Ascending aorta (tissue), 2 donors: Measurements from ENCODE around the gene KCNMA1. TPM values are rescaled to one million over a fixed set of nuclear protein-coding genes. Genes with fewer than 3 reads are reported as not detected.

Experiments used
- DNase-seq, 2 donors: peaks; one replicate each; pipeline ENCODE4 v3.0.0-alpha.2; 2019; ENCODE audit warnings: low spot score in 2 of 2
- H3K27ac ChIP-seq, 2 donors: fragments of 200-600 bp; sonication (generic); one replicate each; pipeline ENCODE4 v1.5.1; 2016 to 2017; ENCODE audit warnings: mild to moderate bottlenecking in 1 of 2
- H3K27me3 ChIP-seq: fragments of 200-600 bp; sonication (generic); one replicate; pipeline ENCODE4 v1.5.1; 2017
- H3K36me3 ChIP-seq, 2 donors: fragments of 200-600 bp; sonication (generic); one replicate each; pipeline ENCODE4 v1.5.1; 2016
- H3K4me1 ChIP-seq, 2 donors: fragments of 200-600 bp; sonication (generic); one replicate each; pipeline ENCODE4 v1.5.1; 2016 to 2017; ENCODE audit warnings: mild to moderate bottlenecking in 1 of 2
- H3K4me3 ChIP-seq, 2 donors: fragments of 200-600 bp; sonication (generic); one replicate each; pipeline ENCODE4 v1.5.1; 2016 to 2017; ENCODE audit warnings: mild to moderate bottlenecking in 1 of 2
- H3K9me3 ChIP-seq, 2 donors: fragments of 200-600 bp; sonication (generic); one replicate each; pipeline ENCODE4 v1.5.1; 2016
- CTCF ChIP-seq, 3 experiments: fragments of 200-600 bp in 2 of 3; fragments of 450-650 bp in 1 of 3; sonication (generic) in 2 of 3; IDR thresholded peaks; one replicate each; pipeline ENCODE4 v1.5.1; 2016 to 2019; ENCODE audit warnings: antibody characterized with exemption in 3 of 3, mild to moderate bottlenecking in 1 of 3, moderate library complexity in 1 of 3
- intact Hi-C: fragments of 100-400 bp; cut with DNase I; formaldehyde crosslinking; loops from one replicate; pipeline ENCODE4 v1.15.1; 2023
- total RNA-seq: library from RNA; depleted of rRNA; stranded (reverse); fragments of >200 nt; gene quantifications from one replicate; pipeline ENCODE4 v1.1.0, GENCODE V29; 2016

KCNMA1 gene
- total RNA-seq, 1 donor from 2014 or later, result 28.6 TPM

GRCh38 chr10:77587416-77587790 is 50.2 kb downstream of the KCNMA1 start:
- Histone ChIP-seq H3K4me1 (peaks cover 15 to 61% of the 10 kb centered on the region in 2 donors), H3K36me3 (no peaks in the 10 kb centered on the region), H3K27ac (peak overlapping the region; percentile 87 to 91), H3K4me3 (peak overlapping the region in 1 of 2 donors; percentile 9), H3K27me3 (no peaks in the 10 kb centered on the region), H3K9me3 (no peaks in the 10 kb centered on the region)
- intact Hi-C loops, result loop anchor here (2.0 kb wide), 2 partner anchors 25 to 43 kb away; no protein-coding TSS in a partner anchor
- TF ChIP-seq CTCF (IDR thresholded peaks at IDR 0.05), result no peak
- DNase-seq, result no peak

- no peaks in the 10 kb centered on the region for H3K36me3 ChIP-seq
- peak overlapping the region; percentile 87 to 91 for H3K27ac ChIP-seq
- no peaks in the 10 kb centered on the region for H3K27me3 ChIP-seq
- peak in 1 of 2 donors; percentile 87 for DNase-seq
- H3K4me1 ChIP-seq, result peaks cover 12 to 55% of the 10 kb centered on the region in 2 donors
- H3K9me3 ChIP-seq, result no peaks in the 10 kb centered on the region
- peak overlapping the region in 1 of 2 donors; percentile 9 for H3K4me3 ChIP-seq
- intact Hi-C loops, result loop anchor here (2.0 kb wide), 2 partner anchors 24 to 44 kb away; no protein-coding TSS in a partner anchor
- TF ChIP-seq CTCF (IDR thresholded peaks at IDR 0.05), result no peak
Observed at GRCh38 chr10:77586719-77587415, 50.7 kb downstream of the KCNMA1 start.

- no peaks in the 10 kb centered on the region for H3K9me3 ChIP-seq
- no peaks in the 10 kb centered on the region for H3K36me3 ChIP-seq
- intact Hi-C loops, result no loop called here
- DNase-seq, result no peak
- no peak for TF ChIP-seq CTCF (IDR thresholded peaks at IDR 0.05)
- no peak overlapping the region for H3K4me3 ChIP-seq
- no peaks in the 10 kb centered on the region for H3K27me3 ChIP-seq
- H3K27ac ChIP-seq, result peak overlapping the region; percentile 29 to 91
- peaks cover 9 to 36% of the 10 kb centered on the region in 2 donors for H3K4me1 ChIP-seq
Observed at GRCh38 chr10:77584938-77585337, 52.7 kb downstream of the KCNMA1 start.

GRCh38 chr10:77583527-77583926 is 54.1 kb downstream of the KCNMA1 start:
- intact Hi-C loops, result no loop called here
- H3K9me3 ChIP-seq, result no peaks in the 10 kb centered on the region
- no peak for TF ChIP-seq CTCF (IDR thresholded peaks at IDR 0.05)
- no peaks in the 10 kb centered on the region for H3K27me3 ChIP-seq
- DNase-seq, result no peak
- peak overlapping the region in 1 of 2 donors; percentile 4 for H3K27ac ChIP-seq
- H3K4me1 ChIP-seq, result peaks cover 9 to 31% of the 10 kb centered on the region in 2 donors
- no peak overlapping the region for H3K4me3 ChIP-seq
- H3K36me3 ChIP-seq, result no peaks in the 10 kb centered on the region

- peaks cover 9 to 32% of the 10 kb centered on the region in 2 donors for H3K4me1 ChIP-seq
- H3K27ac ChIP-seq, result peak overlapping the region in 1 of 2 donors; percentile 47
- peak in 1 of 2 donors; percentile 73 for DNase-seq
- H3K9me3 ChIP-seq, result no peaks in the 10 kb centered on the region
- intact Hi-C loops, result no loop called here
- H3K4me3 ChIP-seq, result no peak overlapping the region
- no peaks in the 10 kb centered on the region for H3K36me3 ChIP-seq
- no peak for TF ChIP-seq CTCF (IDR thresholded peaks at IDR 0.05)
- no peaks in the 10 kb centered on the region for H3K27me3 ChIP-seq
Observed at GRCh38 chr10:77582710-77583115, 54.9 kb downstream of the KCNMA1 start.
